LNCAP (cell line): ENCODE data around the gene SHISA7.

Experiments used
- TF ChIP-seq, protein P1 (sequence below): fragments of 450-650 bp; IDR thresholded peaks from 2 replicates; pipeline ENCODE4 v1.5.1; 2017; ENCODE audit warnings: mild to moderate bottlenecking

SHISA7 gene

DNA sequence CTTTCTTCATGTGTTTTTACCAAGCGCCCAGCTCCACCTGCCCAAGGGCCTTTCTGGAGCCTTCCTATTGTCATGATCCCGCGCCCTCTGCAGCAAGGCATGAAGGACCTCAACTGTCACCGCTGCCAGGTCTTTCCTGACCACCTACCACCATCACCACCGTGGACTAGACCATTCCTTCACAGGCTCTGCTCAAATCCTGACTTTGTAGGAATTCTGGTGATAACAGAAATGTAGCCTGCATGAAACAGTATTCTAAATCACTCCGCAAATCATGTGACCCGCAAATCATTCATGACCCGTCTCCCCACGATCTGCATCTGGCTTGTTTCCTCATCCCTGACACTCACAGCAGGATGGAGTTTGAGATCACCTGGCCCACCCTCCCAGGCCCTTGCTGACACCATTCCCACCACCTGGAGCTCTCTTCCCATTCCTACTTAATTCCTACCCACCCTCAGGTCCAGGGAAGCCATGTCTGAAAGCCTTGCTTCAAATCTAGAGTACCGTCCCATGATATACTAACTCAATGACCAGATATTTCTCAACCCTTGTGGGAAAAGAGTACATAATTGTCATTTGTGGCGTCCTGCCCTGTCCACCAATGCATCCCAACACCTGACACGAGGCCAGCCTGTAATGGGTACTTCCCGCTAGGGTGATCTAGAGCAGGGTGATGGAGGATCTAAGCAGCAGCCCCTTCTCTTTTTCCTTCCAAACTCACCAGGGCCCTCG lies 36.8 kb downstream of the SHISA7 start:
- TF ChIP-seq, protein P1, sequence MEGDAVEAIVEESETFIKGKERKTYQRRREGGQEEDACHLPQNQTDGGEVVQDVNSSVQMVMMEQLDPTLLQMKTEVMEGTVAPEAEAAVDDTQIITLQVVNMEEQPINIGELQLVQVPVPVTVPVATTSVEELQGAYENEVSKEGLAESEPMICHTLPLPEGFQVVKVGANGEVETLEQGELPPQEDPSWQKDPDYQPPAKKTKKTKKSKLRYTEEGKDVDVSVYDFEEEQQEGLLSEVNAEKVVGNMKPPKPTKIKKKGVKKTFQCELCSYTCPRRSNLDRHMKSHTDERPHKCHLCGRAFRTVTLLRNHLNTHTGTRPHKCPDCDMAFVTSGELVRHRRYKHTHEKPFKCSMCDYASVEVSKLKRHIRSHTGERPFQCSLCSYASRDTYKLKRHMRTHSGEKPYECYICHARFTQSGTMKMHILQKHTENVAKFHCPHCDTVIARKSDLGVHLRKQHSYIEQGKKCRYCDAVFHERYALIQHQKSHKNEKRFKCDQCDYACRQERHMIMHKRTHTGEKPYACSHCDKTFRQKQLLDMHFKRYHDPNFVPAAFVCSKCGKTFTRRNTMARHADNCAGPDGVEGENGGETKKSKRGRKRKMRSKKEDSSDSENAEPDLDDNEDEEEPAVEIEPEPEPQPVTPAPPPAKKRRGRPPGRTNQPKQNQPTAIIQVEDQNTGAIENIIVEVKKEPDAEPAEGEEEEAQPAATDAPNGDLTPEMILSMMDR: no peak

DNA sequence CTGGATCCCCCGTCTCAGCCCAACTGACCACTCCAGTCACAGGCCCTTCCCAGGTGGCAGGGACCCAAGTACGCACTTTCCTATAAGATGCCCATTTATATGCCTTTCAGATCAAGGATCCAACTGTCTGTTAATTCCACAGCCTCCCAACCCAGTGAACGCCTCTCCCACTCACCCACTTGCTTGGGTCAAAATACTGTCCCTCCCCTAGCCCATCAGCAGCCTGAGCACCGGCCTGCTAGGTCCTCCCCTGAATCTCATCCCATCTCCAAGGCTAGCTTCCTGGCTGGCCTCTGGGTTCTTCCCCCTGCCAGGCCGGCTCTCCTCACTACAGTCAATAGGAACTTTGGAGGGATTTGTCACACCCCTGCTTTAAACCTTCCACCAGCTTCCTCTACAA lies 37.5 kb downstream of the SHISA7 start:
- TF ChIP-seq, protein P1: no peak

DNA sequence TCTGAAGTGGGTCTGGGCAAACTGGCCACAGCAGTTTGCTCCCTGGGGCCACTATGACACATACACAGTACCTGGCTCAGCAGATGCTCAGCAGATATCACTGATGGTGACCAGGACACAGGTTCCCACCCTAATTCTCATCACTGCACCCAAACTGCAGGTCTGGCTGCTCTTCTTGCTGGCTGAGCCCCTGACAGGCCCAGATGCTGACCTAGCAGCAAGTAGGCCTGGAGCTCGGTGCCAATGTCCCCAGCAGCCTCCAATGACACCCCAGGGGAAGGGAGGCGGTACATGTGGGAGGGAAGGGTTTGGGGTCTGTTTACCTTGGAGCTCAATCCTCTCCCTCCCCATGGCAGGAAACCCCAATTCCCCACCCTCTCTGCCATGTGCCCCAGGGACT lies 40.6 kb downstream of the SHISA7 start:
- TF ChIP-seq, protein P1: no peak

DNA sequence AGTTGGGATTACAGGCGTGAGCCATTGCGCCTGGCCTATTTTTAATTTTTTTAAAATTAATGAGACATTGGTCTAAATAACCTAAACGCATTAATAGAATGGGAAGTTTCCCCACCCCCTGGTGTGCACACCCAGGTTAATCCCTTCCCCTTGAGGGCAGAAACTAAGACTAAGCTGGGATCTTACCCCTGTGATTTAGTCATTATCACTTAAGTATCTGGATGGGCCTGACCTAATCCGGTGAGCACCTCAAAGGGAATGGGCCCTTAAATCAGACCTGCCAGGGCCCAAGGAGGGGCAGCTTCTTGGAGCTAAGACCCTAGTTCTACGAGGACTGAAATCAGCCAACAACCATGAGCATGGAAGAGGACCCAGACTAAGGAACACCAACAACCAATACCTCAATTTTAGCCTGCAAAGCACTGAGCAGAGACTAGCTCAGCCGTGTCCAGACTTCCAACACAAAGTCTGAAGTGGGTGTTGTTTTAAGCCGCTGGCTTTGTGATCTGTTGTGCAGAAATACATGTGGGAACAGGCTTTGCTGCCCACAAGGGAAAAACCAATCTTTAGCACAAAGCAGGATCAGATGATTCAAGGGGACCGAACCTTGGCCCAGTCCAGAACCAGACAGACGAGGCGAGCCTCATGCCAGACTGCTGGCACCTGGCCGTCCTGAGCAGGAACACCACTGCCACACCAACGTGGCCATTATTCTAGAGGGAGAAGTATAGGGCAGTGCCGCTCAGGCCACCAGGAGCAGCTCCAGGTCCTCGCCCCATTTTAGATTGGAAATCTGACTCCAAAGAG lies 42.6 kb downstream of the SHISA7 start:
- TF ChIP-seq, protein P1: no peak

DNA sequence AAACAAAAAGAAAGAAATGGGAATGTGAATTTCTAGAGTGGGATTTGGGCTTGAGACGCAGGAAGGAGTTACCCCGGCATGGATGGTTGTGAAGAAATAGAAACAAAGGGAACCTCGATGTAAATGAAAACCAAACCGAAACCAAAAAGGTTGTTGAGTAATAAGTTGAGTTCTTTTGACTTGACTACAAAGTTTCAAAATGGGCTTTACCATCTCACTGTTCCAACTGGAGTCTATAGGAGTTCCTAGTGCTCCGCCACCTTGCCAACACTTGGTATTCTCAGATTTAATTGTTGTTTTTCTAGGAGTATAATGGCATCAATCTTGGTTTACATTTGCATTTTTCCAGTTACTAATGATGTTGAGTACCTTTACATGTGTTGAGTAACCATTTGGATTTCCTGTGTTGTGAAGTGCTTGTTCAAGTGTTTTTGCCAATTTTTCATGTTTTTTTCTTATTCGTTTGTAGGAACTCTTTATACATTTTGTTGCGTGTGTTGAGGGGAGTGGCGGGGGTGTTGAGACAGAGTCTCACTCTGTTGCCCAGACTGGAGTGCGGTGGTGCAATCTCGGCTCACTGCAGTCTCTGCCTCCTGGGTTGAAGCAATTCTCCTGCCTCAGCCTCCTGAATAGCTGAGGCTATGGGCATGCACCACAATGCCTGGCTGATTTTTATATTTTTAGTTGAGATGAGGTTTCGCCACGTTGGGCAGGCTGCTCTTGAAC lies 44.7 kb downstream of the SHISA7 start:
- TF ChIP-seq, protein P1: no peak

DNA sequence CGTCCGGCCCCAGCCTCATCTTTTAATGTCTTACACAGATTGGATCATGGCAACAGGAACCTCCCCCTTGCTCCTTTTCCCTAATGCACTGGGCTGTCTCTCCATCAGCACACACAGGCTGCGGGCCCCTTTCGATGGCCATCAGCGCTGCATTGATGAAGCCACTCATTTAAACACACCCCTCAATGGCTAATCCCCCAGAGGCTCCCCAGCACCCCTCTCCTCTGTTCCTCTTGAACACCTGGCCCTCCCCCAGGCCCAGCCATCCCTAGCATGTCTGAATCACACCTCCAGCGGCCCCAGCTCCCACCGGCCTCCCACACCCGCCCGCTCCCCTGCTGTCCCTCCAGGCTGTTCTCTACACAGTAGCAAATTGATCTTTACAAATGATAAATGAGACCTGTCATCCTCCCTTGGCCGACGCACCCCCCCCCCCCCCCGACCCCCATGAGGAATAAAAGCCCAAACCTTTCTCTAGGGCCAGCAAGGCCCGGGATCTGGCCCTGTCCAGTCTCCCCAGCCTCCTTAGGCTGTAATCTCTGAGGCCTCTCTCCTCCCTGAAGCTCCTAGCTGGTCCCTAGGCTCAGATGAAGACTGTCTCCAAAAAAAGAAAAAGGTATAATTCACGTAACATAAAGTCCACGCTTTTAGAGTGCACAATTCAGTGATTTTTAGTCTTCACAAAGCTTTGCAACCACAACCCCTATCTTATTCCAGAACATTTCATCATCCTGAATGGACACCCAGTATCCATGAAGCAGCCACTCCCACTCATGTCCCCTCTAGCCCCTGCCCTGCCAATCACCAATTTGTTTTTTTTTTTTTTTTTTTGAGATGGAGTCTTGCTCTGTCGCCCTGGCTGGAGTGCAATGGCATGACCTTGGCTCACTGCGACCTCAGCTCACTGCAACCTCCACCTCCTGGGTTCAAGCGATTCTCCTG lies 50.0 kb downstream of the SHISA7 start:
- TF ChIP-seq, protein P1: no peak
